Right cardiac atrium (tissue), 5 donors: ENCODE measurements around the gene JAG2. TPM values are rescaled to one million over a fixed set of nuclear protein-coding genes. Genes with fewer than 3 reads are reported as not detected.

Experiments used
- ATAC-seq, 2 donors: fragments of 200-7000 bp; cut with Tn5 transposase; one replicate each; pipeline versions ENCODE4 v1.8.0 to v1.9.1; 2020; ENCODE audit warnings: moderate library complexity in 2 of 2, mild to moderate bottlenecking in 1 of 2
- DNase-seq, 3 donors: peaks; one replicate each; pipeline ENCODE4 v3.0.0-alpha.2; 2020
- H3K27ac ChIP-seq: one replicate; pipeline ENCODE4 v1.5.1; 2013; ENCODE audit warnings: mild to moderate bottlenecking, low read length, control low read depth, moderate library complexity
- H3K27me3 ChIP-seq: one replicate; pipeline ENCODE4 v1.6.1; 2013; ENCODE audit not compliant: control insufficient read depth, insufficient read depth
- H3K4me1 ChIP-seq: one replicate; pipeline ENCODE4 v1.6.1; 2013; ENCODE audit warnings: low read length; ENCODE audit not compliant: control insufficient read depth, insufficient read depth
- H3K4me3 ChIP-seq: one replicate; pipeline ENCODE4 v1.5.1; 2013; ENCODE audit warnings: low read length, control low read depth
- H3K9me3 ChIP-seq: one replicate; pipeline ENCODE4 v1.6.1; 2013; ENCODE audit warnings: low read length; ENCODE audit not compliant: control insufficient read depth
- WGBS: extraction: QIAGEN DNeasy Blood & Tissue Kit; methylation state at CpG from one replicate; pipeline ENCODE4 v1.1.7; 2013; 5-methylcytosine and 5-hydroxymethylcytosine counted together
- intact Hi-C, 4 donors: fragments of 100-400 bp; cut with DNase I; formaldehyde crosslinking; loops; one replicate each; pipeline versions ENCODE4 v1.11.0 to v1.14.0; 2022 to 2023
- polyA plus RNA-seq: library from polyadenylated mRNA; stranded (reverse); fragments of 200-250 nt; gene quantifications from one replicate; pipeline ENCODE4 v1.2.3, GENCODE V29; 2013
- total RNA-seq, 4 donors: library from RNA; stranded (reverse); fragmentation: NEBNext Ultra II Directional; extraction: Animal tissue kit (Norgen Biotek cat#: 25700); gene quantifications; one replicate each; pipeline ENCODE4 v1.2.1, GENCODE V29; 2021
- donor health status: healthy with polysubstance abuse.
- donor health status: DM: no; HTN: yes; CAD: no.
- donor health status: DM: no; HTN: no; CAD: no.
- donor health status: DM: no; HTN: yes; CAD: no; lungs with severe emphysema.
- donor health status: DM: yes; HTN: yes; CAD: no.

The JAG2 gene
- total and polyA plus RNA-seq, 5 donors: 16.5 to 21.3 (median 17.7) TPM

GRCh38 chr14:105204206-105204930, 35.8 kb upstream of the JAG2 start:
- Histone ChIP-seq H3K27ac (peak overlapping the region; percentile 7), H3K27me3 (no peaks in the 10 kb centered on the region), H3K4me1 (peaks cover 8% of the 10 kb centered on the region), H3K9me3 (no peaks in the 10 kb centered on the region), H3K4me3 (no peak overlapping the region)
- ATAC-seq: peak; percentile 51 to 62
- 57% methylated on average over 24 of the region's 24 CpGs for WGBS
- intact Hi-C loops: loop anchor here (5.0 to 10.0 kb wide), 6 partner anchors 80 to 330 kb away; partner anchors contain the start of gene CRIP1 (in 1 of the 4)
- DNase-seq: peak; percentile 56 to 88 (median 84)

GRCh38 chr14:105203701-105204100, 35.1 kb upstream of the JAG2 start:
- H3K9me3 ChIP-seq: no peaks in the 10 kb centered on the region
- intact Hi-C loops: loop anchor here (5.0 to 10.0 kb wide), 6 partner anchors 81 to 331 kb away; partner anchors contain the start of gene CRIP1 (in 1 of the 4)
- H3K4me3 ChIP-seq: no peak overlapping the region
- 78% methylated on average over 6 of the region's 6 CpGs for whole genome bisulfite sequencing
- no peak overlapping the region for H3K27ac ChIP-seq
- ATAC-seq (no peak), DNase-seq (peak in 2 of 3 donors; percentile 48 to 58)
- H3K4me1 ChIP-seq: peaks cover 9% of the 10 kb centered on the region
- H3K27me3 ChIP-seq: no peaks in the 10 kb centered on the region

DNA sequence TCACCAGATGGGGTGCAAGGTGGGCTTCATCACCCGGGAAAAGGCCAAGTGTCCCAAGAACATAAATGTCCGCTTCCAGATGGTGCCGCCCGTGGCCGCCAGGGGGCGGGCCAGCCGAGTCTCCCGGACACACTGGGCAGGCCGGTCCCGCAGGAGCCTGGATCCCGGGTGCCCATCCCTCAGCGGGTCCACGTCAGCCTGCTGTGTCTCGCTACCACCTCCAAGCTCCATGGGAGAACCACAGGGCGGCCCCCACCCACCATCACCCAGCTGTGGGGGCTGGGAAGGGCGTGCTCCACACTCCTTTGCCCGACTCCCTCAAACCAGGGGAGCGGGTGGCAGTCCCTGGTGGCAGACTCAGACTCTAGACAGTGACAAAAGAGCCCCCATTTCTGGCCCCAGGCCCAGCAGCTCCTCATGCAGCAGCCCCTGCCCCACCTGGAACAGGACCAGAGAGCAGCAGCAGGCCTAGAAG, 34.5 kb upstream of the JAG2 start:
- no peak overlapping the region for H3K4me3 ChIP-seq
- intact Hi-C loops: loop anchor here (5.0 to 10.0 kb wide), 6 partner anchors 82 to 332 kb away; partner anchors contain the start of gene CRIP1 (in 1 of the 4)
- no peaks in the 10 kb centered on the region for H3K9me3 ChIP-seq
- H3K27me3 ChIP-seq: no peaks in the 10 kb centered on the region
- 8% methylated on average over 18 of the region's 18 CpGs for WGBS
- ATAC-seq: peak; percentile 47 to 52
- DNase-seq: peak; percentile 79 to 91 (median 91)
- H3K27ac ChIP-seq: no peak overlapping the region
- H3K4me1 ChIP-seq: peaks cover 9% of the 10 kb centered on the region

- intact Hi-C loops: loop anchor here (5.0 to 10.0 kb wide), 6 partner anchors 83 to 333 kb away; partner anchors contain the start of gene CRIP1 (in 1 of the 4)
- H3K27ac ChIP-seq: no peak overlapping the region
- peak in 1 of 3 donors; percentile 61 for DNase-seq
- peaks cover 9% of the 10 kb centered on the region for H3K4me1 ChIP-seq
- H3K4me3 ChIP-seq: no peak overlapping the region
- no peaks in the 10 kb centered on the region for H3K9me3 ChIP-seq
- no peaks in the 10 kb centered on the region for H3K27me3 ChIP-seq
- WGBS: 44% methylated on average over 20 of the region's 20 CpGs
- ATAC-seq: no peak
Observed at GRCh38 chr14:105201925-105202513, 33.4 kb upstream of the JAG2 start.

GRCh38 chr14:105201156-105201924, 32.8 kb upstream of the JAG2 start:
- intact Hi-C loops: loop anchor here (5.0 to 10.0 kb wide), 6 partner anchors 83 to 333 kb away; partner anchors contain the start of gene CRIP1 (in 1 of the 4)
- Histone ChIP-seq H3K27ac (no peak overlapping the region), H3K4me1 (peaks cover 7% of the 10 kb centered on the region), H3K9me3 (no peaks in the 10 kb centered on the region), H3K27me3 (no peaks in the 10 kb centered on the region), H3K4me3 (no peak overlapping the region)
- ATAC-seq: no peak
- 59% methylated on average over 28 of the region's 28 CpGs for WGBS
- DNase-seq: no peak

DNA sequence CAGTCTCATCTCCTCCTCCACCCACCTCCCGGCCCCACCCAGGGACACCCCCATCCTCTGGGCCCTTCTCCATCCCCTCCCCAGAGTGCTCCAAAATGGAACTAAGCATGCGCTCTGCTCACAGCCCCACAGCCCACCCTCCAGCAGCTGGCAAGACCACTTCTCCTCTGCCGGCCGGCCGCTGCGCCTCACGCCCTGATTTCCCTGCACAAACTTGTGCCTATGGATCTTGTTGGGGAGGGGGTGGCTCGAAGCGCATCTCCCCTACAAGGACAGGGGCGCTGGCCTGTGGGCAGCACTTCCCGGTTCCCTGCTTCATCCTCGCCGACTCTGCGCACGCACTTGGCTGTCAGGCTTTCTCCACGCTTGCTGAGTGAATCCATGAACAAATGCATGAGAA, 32.1 kb upstream of the JAG2 start:
- H3K4me1 ChIP-seq: peaks cover 12% of the 10 kb centered on the region
- H3K27ac ChIP-seq: no peak overlapping the region
- ATAC-seq (no peak), DNase-seq (no peak)
- H3K9me3 ChIP-seq: no peaks in the 10 kb centered on the region
- WGBS: 77% methylated on average over 16 of the region's 16 CpGs
- intact Hi-C loops: loop anchor here (5.0 to 10.0 kb wide), 6 partner anchors 84 to 334 kb away; partner anchors contain the start of gene CRIP1 (in 1 of the 4)
- H3K27me3 ChIP-seq: no peaks in the 10 kb centered on the region
- no peak overlapping the region for H3K4me3 ChIP-seq

DNA sequence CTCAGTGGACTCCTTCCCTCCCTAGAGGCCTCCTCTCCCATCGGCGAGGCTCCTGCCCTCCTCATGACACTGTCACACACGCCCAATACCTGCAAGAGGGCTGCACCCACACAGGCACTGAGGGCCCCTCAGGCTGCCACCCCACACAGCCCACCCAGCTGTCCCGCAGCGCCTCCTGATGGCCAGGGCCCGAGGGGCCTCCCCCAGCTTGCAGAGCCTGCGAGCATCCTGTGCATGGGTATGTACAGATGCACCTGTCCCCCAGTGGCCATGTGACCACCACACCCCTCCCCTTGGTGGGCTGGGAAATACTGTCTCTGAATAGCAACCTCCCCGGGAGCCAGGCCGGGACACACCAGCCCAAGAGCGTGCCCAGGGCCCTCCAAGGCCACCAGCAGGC, 31.5 kb upstream of the JAG2 start:
- H3K4me1 ChIP-seq: peaks cover 12% of the 10 kb centered on the region
- H3K4me3 ChIP-seq: no peak overlapping the region
- H3K27ac ChIP-seq: no peak overlapping the region
- intact Hi-C loops: loop anchor here (5.0 to 10.0 kb wide), 6 partner anchors 85 to 335 kb away; partner anchors contain the start of gene CRIP1 (in 1 of the 4)
- ATAC-seq (no peak), DNase-seq (no peak)
- no peaks in the 10 kb centered on the region for H3K27me3 ChIP-seq
- H3K9me3 ChIP-seq: no peaks in the 10 kb centered on the region
- WGBS: 78% methylated on average over 10 of the region's 10 CpGs

DNA sequence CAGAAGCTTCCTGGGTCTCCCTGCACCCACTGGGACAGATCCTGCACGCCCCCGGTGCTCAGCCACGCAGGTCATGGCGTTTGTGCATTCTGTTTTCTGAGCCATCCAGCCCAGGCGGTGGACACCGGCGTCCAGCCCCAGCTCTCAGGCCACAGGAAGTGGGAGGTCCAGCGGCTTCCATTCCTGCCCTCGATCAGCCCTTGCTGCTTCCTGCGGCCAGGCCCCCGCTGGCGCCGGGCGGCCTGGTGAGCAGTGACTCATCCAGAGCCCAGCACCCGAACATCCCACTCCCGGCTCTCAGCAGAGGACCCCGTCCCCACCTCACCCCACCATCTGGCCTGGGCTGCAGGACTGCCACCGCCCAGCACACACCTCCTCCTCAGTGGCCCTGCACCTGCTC, 30.5 kb upstream of the JAG2 start:
- Histone ChIP-seq H3K4me3 (no peak overlapping the region), H3K4me1 (peaks cover 7% of the 10 kb centered on the region), H3K27ac (peak overlapping the region; percentile 58), H3K27me3 (no peaks in the 10 kb centered on the region), H3K9me3 (no peaks in the 10 kb centered on the region)
- DNase-seq: peak; percentile 70 to 82 (median 79)
- intact Hi-C loops: no loop called here
- WGBS: 40% methylated on average over 18 of the region's 18 CpGs
- peak; percentile 14 to 53 for ATAC-seq

DNA sequence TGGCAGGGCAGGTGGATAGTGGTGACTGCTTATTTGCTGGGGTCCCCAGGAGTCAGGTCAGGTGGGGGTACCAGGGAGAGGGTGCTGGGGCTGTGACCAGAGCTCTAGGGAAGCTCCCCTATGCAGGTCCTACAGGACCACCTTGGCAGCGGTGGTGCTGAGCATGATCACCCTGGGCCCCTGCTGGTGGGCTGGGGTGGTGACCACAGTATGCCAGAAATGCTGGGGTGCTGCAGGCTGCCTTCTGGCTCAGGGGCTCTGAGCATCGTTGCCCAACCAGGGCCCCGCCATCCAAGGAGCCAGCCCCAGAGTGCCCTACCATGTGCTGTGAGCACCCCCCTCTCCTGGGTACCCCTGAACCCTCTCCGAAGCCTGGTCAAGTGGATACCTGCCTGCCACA, 30.0 kb upstream of the JAG2 start:
- no peaks in the 10 kb centered on the region for H3K27me3 ChIP-seq
- peaks cover 7% of the 10 kb centered on the region for H3K4me1 ChIP-seq
- no peak overlapping the region for H3K4me3 ChIP-seq
- peak overlapping the region; percentile 58 for H3K27ac ChIP-seq
- WGBS: 78% methylated on average over 4 of the region's 4 CpGs
- H3K9me3 ChIP-seq: no peaks in the 10 kb centered on the region
- ATAC-seq: no peak
- intact Hi-C loops: no loop called here
- DNase-seq: no peak

- ATAC-seq: peak; percentile 19 to 57
- DNase-seq: peak; percentile 68 to 83 (median 81)
- H3K4me3 ChIP-seq: no peak overlapping the region
- H3K4me1 ChIP-seq: peaks cover 7% of the 10 kb centered on the region
- WGBS: 4% methylated on average over 15 of the region's 15 CpGs
- H3K9me3 ChIP-seq: no peaks in the 10 kb centered on the region
- intact Hi-C loops: no loop called here
- no peaks in the 10 kb centered on the region for H3K27me3 ChIP-seq
- H3K27ac ChIP-seq: peak overlapping the region; percentile 57
Observed at GRCh38 chr14:105197211-105197641, 28.6 kb upstream of the JAG2 start.
